Stimulated activated CD4-positive, alpha-beta T cell treated with anti-CD3 and anti-CD28 coated beads, Interleukin-4, amount 100 ng/mL, for 48 hours (primary cell): ENCODE data around the gene METTL27.
"Not testable (repeated sequence)": the region's sequence is repeated elsewhere in the genome, so short reads cannot be mapped to it uniquely, and the experiment has no call there.

ENCODE experiments used
- DNase-seq, 2 donors: peaks; one replicate each; pipeline ENCODE4 v3.0.0-alpha.2; 2020; ENCODE audit warnings: low read depth in 2 of 2

Gene METTL27

DNA sequence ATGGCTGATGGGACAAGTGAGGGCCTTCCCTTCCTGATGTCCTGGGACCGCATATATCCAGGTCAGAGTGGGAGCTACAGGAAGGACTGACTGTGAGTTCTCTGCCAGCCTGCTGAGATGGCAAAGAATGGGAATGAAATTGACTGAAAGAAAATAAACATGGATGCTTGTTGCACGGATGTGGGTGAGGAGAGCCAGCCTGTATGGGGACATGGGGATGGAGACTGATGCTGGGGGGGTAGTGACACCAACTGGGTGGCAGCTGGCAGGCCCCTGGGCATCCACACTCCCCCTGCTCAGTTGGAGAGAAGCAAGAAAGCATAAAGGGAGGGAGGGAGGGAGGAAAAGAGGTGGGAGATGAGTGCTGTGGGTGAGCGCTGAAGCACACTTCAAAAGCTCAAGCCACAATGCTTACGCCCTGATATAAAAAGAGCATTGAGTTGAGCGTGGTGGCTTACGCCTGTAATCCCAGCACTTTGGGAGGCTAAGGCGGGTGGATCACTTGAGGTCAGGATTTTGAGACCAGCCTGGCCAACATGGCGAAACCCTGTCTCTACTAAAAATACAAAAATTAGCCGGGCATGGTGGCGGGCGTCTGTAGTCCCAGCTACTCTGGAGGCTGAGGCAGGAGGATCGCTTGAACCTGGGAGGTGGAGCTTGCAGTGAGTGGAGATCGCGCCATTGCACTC, 20.6 kb downstream of the METTL27 start:
- DNase-seq: not testable (repeated sequence)

DNA sequence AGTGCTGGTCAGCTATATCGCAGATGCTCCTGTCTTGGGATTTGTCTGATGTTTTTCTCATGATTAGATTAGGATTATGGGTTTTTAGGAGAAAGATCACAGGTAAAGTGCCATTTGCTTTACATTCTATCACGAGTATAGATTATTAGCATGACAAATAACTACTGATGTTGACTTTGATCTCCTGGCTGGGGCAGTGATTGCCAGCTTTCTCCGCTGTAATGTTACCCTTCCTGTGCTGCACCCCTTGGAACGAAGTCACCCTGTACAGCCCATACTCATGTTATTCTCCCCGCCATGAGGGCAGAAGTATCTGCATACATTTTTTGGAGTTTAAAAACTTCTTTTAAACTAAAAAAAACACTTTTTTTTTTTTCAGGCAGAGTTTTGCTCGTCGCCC, 22.3 kb downstream of the METTL27 start:
- no peak for DNase-seq

DNA sequence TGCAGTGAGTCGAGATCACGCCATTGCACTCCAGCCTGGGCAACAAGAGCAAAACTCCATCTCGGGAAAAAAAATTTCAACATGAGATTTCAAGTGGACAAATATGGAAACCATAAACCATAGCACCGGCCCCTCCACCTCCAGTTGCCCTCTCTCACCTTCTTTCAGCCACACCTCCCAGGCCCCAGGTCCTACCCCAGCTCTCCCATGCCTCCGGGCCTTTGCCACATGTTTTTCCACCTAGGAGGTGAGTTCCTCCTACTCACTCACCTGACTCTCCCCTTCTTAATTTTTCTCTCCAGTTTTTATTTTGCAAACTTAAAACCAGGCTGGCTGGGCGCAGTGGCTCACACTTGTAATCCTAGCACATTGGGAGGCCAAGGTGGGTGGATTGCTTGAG, 25.2 kb downstream of the METTL27 start:
- DNase-seq: no peak

DNA sequence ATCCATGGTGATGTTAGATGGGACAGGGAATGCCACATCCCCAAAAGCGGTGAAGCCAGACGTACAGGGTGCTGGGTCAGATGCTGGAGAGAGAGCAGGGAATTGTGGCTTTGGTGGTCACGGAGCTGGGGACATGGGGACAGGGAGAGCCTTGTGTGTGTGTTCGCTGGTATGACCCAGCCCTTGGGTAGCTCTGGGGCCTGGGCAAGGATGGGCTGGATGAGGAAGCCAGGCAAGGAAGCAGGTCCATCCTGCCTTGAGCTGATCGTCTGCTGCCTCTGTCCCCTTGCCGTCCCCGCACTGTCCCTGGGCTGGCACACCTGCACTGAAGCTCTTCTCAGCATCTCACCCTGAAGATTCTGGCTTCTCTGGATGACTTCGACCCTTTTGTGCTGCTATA, 26.9 kb downstream of the METTL27 start:
- DNase-seq: no peak

DNA sequence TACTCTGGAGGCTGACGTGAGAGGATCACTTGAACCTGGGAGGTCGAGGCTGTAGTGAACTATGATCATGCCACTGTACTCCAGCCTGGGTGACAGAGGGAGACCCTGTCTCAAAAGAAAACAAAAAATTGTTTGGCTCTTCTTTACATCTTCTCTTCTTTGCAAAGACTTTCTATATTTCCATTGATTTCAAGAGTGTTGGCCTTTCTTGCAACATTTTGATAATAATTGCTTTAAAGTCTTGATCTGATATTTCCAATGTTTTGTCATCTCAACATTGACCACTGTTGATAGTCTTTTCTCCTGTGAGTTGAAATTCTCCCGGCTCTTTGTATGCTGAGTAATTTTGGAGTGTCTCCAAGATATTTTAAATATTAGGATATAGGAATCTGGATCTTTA, 29.3 kb downstream of the METTL27 start:
- DNase-seq: no peak

DNA sequence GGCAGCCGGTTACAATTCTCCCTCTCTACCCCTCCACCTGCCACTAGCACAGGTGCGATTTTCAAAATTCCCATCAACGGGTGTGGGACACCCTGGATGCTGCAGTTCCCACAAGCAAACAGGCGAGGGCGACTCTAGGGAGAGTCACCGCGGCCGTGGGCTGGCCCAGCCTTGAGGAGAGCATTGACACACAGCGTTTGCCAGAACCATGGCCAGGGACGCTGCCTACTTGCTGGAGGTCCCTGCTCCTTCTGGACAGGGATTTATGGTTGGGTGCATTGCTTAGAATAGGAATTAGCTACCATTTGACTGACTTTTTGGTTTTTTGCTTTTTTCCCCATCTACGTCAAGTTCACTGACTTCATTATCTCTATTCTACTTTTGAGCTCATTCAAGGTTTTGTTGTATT, 30.6 kb downstream of the METTL27 start:
- DNase-seq: peak; percentile 44 to 49

DNA sequence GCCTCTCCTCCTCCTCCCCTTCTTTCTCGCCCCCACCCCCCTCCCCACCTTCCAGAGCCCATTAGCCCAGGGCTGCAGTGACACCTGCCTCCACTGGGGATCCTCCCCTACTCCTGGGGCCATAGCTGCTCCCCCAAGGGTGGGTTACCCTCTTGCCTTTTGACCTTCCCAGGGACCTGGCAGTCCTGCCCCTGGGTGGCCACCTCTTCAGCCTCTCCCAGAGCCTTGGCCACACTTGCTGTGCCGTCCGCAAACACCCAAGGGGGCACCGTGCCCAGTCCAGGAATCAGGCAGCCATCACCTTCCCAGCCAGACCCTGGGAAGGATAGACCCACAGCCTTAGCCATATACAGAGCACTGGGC, 31.3 kb downstream of the METTL27 start:
- no peak for DNase-seq

DNA sequence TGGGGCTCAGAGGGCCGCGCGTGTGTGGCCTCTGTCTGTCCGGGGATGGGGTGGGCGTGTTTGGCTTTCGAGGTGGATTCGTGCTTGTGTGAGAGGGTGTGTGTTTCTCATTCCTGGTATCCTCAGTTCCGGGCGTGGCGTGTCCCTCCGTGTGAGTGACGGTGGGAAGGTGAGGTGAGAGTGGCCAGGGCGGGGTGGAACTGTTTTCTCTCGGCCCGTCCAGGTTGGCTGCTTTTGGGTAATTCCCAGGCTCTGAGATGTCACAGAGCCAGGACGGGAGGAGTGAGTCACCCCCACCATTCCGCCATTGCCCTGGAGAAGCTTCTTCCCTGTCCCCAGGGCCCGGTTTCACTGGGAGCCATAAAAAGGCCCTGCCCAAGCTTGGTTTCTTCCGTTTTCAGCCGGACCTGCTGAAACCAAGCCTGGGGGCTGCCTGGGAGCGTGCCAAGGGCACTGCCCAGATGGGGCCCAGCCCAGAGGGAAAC, 32.8 kb downstream of the METTL27 start:
- DNase-seq: no peak

DNA sequence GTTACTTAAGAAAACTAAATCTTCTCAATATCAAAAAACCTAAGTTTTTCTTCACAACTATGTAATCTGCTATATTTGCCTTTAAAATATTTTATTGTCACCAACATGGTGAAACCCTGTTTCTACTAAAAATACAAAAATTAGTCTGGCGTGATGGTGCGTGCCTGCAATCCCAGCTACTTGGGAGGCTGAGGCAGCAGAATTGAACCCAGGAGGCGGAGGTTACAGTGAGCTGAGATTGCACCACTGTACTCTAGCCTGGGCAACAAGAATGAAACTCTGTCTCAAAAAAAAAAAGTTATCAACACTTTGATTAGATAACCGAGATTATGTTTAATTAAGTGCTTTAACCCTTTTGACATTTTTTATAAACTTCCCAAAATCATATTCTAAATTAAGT, 39.9 kb downstream of the METTL27 start:
- DNase-seq: no peak

DNA sequence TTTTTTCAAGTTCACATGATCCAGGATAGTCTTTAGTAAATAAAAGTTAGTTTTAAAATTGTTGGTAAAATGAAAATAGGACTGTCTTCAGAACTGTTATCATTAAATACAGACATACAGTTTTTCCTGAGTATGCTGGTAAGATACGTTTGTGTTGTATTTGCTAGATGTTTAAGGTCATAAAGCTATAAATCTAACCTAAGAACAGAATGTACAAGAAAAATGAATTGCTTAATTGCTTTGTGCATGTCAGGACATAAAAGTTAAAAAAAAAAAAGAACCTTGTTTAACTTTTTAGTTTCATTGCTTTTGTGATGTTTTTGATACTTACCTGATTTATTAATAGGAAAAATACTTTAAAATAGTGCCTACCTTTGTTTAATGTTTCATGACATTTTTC, 40.7 kb downstream of the METTL27 start:
- no peak for DNase-seq

DNA sequence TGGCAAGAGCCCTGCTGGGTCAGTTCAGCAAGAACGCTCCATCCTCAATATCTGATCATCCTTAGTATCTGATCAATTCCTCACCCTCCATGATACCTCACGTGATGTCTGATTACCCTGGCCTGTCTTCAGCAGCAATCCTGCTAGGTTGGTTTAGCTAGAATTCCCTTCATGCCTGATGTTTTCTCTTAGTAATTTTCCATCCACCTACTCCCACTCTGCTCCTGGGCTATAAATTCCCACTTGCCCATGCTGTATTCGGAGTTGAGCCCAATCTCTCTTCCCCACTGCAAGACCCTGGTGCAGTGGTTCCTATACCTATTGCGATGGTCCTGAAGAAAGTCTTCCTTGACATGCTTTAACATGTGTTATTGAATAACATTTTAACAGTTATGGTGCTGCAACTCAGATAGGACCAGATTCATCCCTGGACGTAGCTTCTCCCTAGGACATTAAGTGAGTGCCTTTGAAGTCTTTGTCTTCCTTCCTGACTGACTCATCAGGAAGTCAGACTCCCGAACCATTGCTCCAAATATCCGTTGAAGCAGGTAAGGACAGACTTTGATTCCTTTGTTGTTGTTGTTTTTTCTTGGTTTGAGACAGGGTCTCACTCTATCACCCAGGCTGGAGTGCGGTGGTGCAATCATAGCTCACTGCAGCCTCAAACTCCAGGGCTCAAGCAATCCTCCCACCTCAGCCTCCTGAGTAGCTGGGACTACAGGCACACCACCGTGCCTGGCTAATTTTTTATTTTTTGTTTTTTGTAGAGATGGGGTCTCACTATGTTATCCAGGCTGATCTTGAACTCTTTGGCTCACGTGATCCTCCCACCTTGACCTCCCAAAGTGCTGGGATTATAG, 42.8 kb downstream of the METTL27 start:
- DNase-seq: no peak

DNA sequence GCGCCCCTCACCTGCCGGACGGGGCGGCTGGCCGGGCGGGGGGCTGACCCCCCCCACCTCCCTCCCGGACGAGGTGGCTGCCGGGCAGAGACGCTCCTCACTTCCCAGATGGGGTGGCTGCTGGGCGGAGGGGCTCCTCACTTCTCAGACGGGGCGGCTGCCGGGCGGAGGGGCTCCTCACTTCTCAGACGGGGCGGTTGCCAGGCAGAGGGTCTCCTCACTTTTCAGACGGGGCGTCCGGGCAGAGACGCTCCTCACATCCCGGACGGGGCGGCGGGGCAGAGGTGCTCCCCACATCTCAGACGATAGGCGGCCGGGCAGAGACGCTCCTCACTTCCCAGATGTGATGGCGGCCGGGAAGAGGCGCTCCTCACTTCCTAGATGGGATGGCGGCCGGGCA, 45.1 kb downstream of the METTL27 start:
- not testable (repeated sequence) for DNase-seq

DNA sequence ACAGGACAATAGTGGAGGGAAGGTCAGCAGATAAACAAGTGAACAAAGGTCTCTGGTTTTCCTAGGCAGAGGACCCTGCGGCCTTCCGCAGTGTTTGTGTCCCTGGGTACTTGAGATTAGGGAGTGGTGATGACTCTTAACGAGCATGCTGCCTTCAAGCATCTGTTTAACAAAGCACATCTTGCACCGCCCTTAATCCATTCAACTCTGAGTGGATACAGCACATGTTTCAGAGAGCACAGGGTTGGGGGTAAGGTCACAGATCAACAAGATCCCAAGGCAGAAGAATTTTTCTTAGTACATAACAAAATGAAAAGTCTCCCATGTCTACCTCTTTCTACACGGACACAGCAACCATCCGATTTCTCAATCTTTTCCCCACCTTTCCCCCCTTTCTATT, 45.7 kb downstream of the METTL27 start:
- not testable (repeated sequence) for DNase-seq

DNA sequence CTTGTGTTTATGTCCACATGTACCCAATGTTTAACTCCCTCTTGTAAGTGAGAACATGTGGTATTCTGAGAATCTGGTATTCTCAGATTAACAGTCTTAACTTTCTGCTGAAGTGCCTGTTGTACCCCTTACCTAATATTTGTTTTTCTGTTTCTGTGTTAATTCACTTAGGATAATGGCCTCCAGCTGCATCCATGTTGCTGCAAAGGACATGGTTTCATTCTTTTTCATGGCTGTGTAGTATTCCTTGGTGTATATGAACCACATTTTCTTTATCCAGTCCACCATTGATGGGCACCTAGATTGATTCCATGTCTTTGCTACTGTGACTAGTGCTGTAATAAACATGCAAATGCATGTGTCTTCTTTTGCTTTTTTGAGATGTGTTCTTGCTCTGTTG, 47.1 kb downstream of the METTL27 start:
- DNase-seq: not testable (repeated sequence)

DNA sequence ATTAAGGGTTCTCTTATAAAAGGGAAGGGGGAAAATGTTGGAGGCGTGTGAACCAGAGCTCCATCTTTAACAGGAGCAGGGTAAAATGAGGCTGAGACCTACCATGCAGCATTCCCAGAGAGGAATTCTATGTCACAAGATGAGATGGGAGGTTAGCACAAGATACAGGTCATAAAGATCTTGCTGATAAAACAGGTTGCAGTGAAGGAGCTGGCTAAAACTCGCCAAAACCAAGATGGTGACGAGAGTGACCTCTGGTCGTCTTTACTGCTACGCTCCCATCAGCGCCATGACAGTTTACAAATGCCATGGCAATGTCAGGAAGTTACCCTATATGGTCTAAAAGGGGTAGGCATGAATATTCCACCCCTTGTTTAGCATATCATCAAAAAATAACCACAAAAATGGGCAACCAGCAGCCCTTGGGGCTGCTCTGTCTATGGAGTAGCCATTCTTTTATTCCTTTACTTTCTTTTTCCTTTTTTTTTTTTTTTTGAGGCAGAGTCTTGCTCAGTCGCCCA, 51.1 kb downstream of the METTL27 start:
- DNase-seq: not testable (repeated sequence)

DNA sequence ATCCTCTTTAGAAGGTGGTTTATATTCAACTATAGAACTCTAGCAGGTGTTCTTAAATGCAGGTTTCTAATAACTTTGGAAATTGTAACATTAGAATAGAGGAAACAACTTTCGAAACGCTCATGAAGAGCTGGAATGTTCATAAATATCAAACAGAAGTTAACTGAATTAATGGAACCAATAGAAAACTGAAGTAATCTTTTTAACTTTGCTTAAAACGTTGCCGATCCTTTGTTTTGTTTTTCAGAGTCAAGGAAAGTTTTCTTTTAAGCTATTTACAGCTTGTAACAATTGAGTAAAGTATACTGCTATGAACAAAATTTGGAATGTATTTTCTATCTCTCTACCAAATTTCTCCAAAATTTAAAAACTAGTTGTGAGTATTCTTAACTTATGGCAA, 53.3 kb downstream of the METTL27 start:
- no peak for DNase-seq

DNA sequence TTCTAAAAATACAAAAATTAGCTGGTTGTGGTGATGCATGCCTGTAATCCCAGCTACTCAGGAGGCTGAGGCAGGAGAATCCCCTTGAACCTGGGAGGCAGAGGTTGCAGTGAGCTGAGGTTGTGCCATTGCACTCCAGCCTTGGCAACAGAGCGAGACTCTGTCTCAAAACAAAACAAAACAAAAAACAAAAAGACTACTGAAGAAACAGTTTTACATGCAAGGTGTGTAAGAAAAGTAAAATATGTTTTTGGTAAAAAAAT, 54.6 kb downstream of the METTL27 start:
- not testable (repeated sequence) for DNase-seq

DNA sequence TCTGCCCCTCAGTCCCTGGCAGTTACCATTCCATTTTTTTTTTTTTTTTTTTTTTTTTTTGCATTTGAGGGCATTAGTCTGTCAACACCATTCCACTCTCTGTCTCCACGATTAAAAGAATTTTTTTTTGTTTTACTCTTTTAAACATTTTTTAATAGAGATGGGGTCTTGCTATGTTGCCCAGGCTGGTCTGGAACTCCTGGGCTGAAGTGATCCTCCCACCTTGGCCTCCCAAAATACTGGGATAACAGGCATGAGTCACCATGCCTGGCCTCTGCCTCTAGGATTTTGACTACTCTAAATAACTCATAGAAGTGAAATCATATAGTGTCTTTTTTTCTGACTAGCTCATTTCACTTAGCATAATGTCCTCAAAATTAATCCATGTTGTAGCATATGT, 55.7 kb downstream of the METTL27 start:
- DNase-seq: no peak
